Esophagus squamous epithelium (tissue), 4 donors: ENCODE results near the gene EID3.

Experiments used
- CTCF ChIP-seq, 6 experiments: fragments of 450-650 bp in 4 of 6; fragments of 200-600 bp in 2 of 6; sonication (generic) in 2 of 6; IDR thresholded peaks; one replicate each; pipeline ENCODE4 v1.5.1; 2016 to 2019; ENCODE audit warnings: antibody characterized with exemption in 6 of 6, mild to moderate bottlenecking in 4 of 6, moderate library complexity in 4 of 6
- POLR2A ChIP-seq, 4 donors: fragments of 450-650 bp; IDR thresholded peaks; one replicate each; pipeline ENCODE4 v1.6.1; 2017; ENCODE audit warnings: antibody characterized with exemption in 4 of 4, mild to moderate bottlenecking in 4 of 4, moderate library complexity in 3 of 4

DNA sequence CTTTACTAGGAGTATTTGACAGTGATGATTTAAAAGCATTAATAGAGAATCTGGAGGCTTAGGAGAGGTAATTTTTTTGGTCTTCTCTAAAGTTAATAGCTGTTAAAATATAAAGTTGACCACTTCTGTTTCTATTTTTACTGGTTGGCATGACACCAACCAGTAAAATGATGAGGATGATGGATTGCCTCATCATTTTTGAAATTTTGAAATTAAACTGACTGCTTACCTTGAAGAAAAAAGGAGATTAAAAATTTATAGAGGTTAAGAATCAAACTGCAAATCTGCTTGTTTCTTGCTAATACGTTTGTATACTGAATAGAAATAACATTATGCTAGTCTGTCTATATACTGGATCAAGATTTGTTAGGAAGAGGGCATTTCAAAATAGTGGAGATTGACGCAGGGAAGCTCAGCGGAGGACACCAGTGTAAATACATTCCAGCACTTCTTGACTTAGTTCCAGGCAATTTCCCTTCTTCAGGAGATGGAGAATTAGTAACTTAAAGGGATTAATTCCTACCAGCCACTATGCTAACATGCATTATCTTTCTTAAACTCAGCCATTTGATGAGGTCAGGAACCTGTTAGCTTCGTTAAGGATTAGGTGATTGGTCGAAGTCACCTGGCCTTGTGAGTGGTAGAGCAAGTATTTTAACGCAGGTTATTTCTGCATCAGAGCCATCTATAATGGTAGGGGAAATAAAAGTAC, 3.6 kb downstream of the EID3 start:
- TF ChIP-seq CTCF (IDR thresholded peaks at IDR 0.05) = no peak
- no peak for TF ChIP-seq POLR2A (IDR thresholded peaks at IDR 0.05)
